Epithelial cell of proximal tubule (primary cell): Measurements from ENCODE around the gene TSKU. TPM values are rescaled to one million over a fixed set of nuclear protein-coding genes. Genes with fewer than 3 reads are reported as not detected.
A peak's percentile ranks its signal among the peaks of the same experiment; 100 is the strongest.

Source experiments
- DNase-seq: peaks from one replicate; pipeline ENCODE4 v3.0.0-alpha.2; 2011; ENCODE audit warnings: low read depth
- H3K4me3 ChIP-seq: 2 replicates; pipeline ENCODE4 v1.5.1; 2011; ENCODE audit warnings: low read depth, mild to moderate bottlenecking, low read length
- CTCF ChIP-seq: conservative IDR thresholded peaks from 2 replicates; pipeline ENCODE4 v1.5.1; 2012; ENCODE audit warnings: low read depth, mild to moderate bottlenecking, low read length
- total RNA-seq: library from RNA; depleted of rRNA; stranded (reverse); fragments of >200 nt; gene quantifications from 2 replicates; pipeline ENCODE4 v1.2.3, GENCODE V29; 2015

Gene TSKU
- total RNA-seq, 1 donor from 2014 or later = 18.3 TPM

DNA sequence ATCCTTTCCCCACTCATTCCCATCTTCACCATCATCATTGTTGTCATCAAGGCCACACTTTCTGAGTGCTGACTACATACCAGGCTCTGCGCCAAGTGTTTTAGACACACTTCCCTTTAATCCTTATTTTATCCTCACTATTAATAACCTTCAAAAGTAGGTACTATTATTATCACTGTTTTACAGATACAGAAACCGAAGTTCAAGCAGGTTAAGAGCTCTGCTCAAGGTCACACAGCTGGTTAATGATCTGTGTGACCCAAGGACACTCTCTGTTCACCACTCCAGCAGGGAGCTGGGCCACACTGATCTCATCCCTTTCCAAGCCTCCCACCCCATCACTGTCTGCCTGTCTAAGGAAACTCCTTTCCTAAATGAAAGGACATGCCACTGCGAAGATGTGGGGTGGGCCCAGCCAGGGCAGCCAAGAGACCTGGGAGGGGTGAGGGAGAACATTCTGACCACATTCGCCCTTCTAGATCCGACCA lies 17.2 kb upstream of the TSKU start:
- no peak for DNase-seq
- no peak overlapping the region for H3K4me3 ChIP-seq
- no peak for TF ChIP-seq CTCF

DNA sequence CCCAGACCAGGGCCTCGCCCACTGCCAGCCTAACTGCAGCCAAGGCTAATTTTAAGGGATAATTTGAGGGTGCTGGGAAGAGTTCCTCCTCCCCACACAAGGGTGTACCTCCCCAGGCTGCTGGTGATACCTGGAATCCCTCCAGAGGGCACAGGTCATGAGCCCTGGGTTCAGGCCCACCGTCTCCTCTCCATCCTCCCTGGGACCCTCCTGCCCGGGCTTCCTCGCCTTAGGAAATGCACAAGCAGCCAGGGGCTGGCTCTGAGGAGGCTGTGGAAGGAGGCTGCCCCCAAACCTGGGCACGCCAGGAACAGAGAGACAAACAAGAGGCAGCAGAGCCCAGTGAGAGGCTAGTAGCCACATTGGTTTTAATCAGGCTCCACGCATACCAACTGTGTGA lies 16.6 kb upstream of the TSKU start:
- DNase-seq = no peak
- no peak for TF ChIP-seq CTCF
- no peak overlapping the region for H3K4me3 ChIP-seq

DNA sequence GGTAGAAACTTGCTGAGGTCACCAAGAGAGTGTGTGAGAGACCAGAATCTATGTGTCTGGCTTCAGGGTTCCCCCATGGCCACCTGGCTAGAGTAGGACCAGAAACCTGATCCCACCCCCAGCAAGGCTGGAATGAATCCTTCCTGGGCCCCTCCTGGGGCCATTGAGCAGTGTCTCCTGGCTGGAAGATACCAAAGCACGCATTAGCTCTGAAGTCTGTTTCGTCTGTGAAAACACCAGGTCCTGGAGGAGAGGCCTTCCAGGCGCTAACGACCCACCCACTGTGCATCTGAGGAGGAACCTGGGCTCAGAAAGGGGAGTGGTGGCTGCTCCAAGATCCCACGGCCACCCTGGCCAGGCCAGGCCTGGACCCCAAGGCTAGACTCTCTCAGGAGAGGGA lies 15.5 kb upstream of the TSKU start:
- no peak for DNase-seq
- no peak for TF ChIP-seq CTCF
- H3K4me3 ChIP-seq = no peak overlapping the region

GRCh38 chr11:76768088-76768908 lies 14.9 kb upstream of the TSKU start:
- H3K4me3 ChIP-seq = no peak overlapping the region
- TF ChIP-seq CTCF = no peak
- DNase-seq = no peak

DNA sequence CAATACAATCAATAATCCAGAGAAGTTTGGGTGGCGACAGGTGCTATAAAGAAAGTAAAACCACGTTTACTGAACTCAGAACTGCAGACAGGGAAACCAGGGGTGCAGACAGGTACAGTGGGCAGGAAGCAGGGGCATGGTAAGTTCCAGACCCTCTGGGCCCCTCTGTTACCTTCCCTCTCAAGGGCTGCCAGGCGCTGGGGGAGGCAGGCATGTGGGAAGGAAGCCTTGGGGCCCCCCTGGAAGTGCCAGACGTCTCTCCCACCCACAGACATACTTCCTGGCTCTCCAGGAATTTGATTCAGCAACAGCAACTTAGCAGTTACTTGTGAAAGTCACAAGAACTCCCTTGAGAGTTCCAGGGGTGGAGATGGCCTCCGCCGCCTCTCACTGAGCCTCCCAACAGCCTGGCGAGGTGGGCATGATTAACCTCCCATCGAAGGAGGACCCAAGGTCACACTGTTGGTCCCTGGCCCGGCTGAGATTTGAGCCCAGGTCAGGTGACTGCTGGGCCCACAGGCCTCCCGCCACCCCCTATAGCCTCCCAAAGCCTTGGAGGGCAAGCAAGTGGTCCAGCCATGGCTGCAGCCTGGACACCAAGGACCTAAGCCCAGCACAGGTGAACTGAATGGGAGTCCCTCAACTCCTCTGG lies 14.1 kb upstream of the TSKU start:
- no peak for TF ChIP-seq CTCF
- no peak overlapping the region for H3K4me3 ChIP-seq
- DNase-seq = no peak

GRCh38 chr11:76769645-76770586 lies 13.2 kb upstream of the TSKU start:
- no peak overlapping the region for H3K4me3 ChIP-seq
- peak; percentile 49 for DNase-seq
- TF ChIP-seq CTCF = no peak
